Left ventricle myocardium inferior (tissue), 1 donor: ENCODE data around the gene RUNX2. TPM values are rescaled to one million over a fixed set of nuclear protein-coding genes. Genes with fewer than 3 reads are reported as not detected.

ENCODE experiments used
- DNase-seq: peaks from one replicate; pipeline ENCODE4 v3.0.0-alpha.2; 2020
- H3K27ac ChIP-seq: fragments of 200-600 bp; replicated peaks from 2 replicates; pipeline ENCODE4 v1.8.0; 2021
- H3K27me3 ChIP-seq: fragments of 200-600 bp; 2 replicates; pipeline ENCODE4 v1.8.0; 2021; ENCODE audit warnings: low read depth
- H3K36me3 ChIP-seq: fragments of 200-600 bp; 2 replicates; pipeline ENCODE4 v1.8.0; 2021
- H3K4me1 ChIP-seq: fragments of 200-600 bp; 2 replicates; pipeline ENCODE4 v1.8.0; 2021
- H3K4me3 ChIP-seq: fragments of 200-600 bp; 2 replicates; pipeline ENCODE4 v1.8.0; 2021; ENCODE audit warnings: mild to moderate bottlenecking, moderate library complexity
- H3K9me3 ChIP-seq: fragments of 200-600 bp; replicated peaks from 2 replicates; pipeline ENCODE4 v1.8.0; 2021
- CTCF ChIP-seq: fragments of 200-600 bp; IDR thresholded peaks from 2 replicates; pipeline ENCODE4 v1.8.0; 2021; ENCODE audit warnings: antibody characterized with exemption, mild to moderate bottlenecking, borderline replicate concordance
- intact Hi-C: fragments of 100-400 bp; cut with micrococcal nuclease; formaldehyde crosslinking; loops from one replicate; pipeline ENCODE4 v1.11.0; 2022
- total RNA-seq: library from RNA; stranded (reverse); fragmentation: NEBNext Ultra II Directional; extraction: Animal tissue kit (Norgen Biotek cat#: 25700); gene quantifications from one replicate; pipeline ENCODE4 v1.2.1, GENCODE V29; 2021
- donor health status: DM: no; HTN: yes; CAD: no; lungs with severe emphysema.

Gene RUNX2
- total RNA-seq, 1 donor from 2014 or later = 0.38 TPM

- peak; percentile 93 for DNase-seq
- peak within 1 kb of the TSS; percentile 86 for H3K4me3 ChIP-seq
- peaks cover 28% of the 10 kb centered on the region for H3K4me1 ChIP-seq
- H3K9me3 ChIP-seq = no peaks in the 10 kb centered on the region
- peak; percentile 44 for TF ChIP-seq CTCF
- no peaks in the 10 kb centered on the region for H3K36me3 ChIP-seq
- peak within 1 kb of the TSS; percentile 93 for H3K27ac ChIP-seq
- intact Hi-C loops = no loop called here
- H3K27me3 ChIP-seq = no peaks in the 10 kb centered on the region
These were observed 49.6 kb downstream of the RUNX2 start, which contains the start of gene SUPT3H for GRCh38 chr6:45377554-45378333. Gene SUPT3H, minus strand, starts transcription at chr6:45377934.

GRCh38 chr6:45378334-45378926 is 50.3 kb downstream of the RUNX2 start:
- intact Hi-C loops = no loop called here
- no peaks in the 10 kb centered on the region for H3K27me3 ChIP-seq
- peaks cover 28% of the 10 kb centered on the region for H3K4me1 ChIP-seq
- peak overlapping the region; percentile 86 for H3K4me3 ChIP-seq
- peak overlapping the region; percentile 93 for H3K27ac ChIP-seq
- H3K36me3 ChIP-seq = no peaks in the 10 kb centered on the region
- no peak for TF ChIP-seq CTCF
- no peaks in the 10 kb centered on the region for H3K9me3 ChIP-seq
- DNase-seq = peak; percentile 45

- no peak for DNase-seq
- no peak for TF ChIP-seq CTCF
- Histone ChIP-seq H3K9me3 (no peaks in the 10 kb centered on the region), H3K4me3 (no peak overlapping the region), H3K36me3 (no peaks in the 10 kb centered on the region), H3K27me3 (peaks cover 6% of the 10 kb centered on the region), H3K27ac (no peak overlapping the region), H3K4me1 (peaks cover 14% of the 10 kb centered on the region)
- intact Hi-C loops = no loop called here
These were observed 54.3 kb downstream of the RUNX2 start for GRCh38 chr6:45382391-45382790.

GRCh38 chr6:45386501-45386900 is 58.4 kb downstream of the RUNX2 start:
- no peaks in the 10 kb centered on the region for H3K36me3 ChIP-seq
- H3K4me1 ChIP-seq = no peaks in the 10 kb centered on the region
- H3K27me3 ChIP-seq = peaks cover 6% of the 10 kb centered on the region
- H3K27ac ChIP-seq = no peak overlapping the region
- intact Hi-C loops = no loop called here
- TF ChIP-seq CTCF = no peak
- no peak for DNase-seq
- H3K4me3 ChIP-seq = no peak overlapping the region
- no peaks in the 10 kb centered on the region for H3K9me3 ChIP-seq

- no peak for TF ChIP-seq CTCF
- Histone ChIP-seq H3K4me3 (no peak overlapping the region), H3K4me1 (no peaks in the 10 kb centered on the region), H3K36me3 (no peaks in the 10 kb centered on the region), H3K9me3 (peaks cover 3% of the 10 kb centered on the region), H3K27me3 (peaks cover 6% of the 10 kb centered on the region), H3K27ac (no peak overlapping the region)
- no peak for DNase-seq
- intact Hi-C loops = no loop called here
These were observed 59.1 kb downstream of the RUNX2 start for GRCh38 chr6:45387236-45387635.
